ENCODE results near the gene PRICKLE3.
A peak's percentile ranks its signal among the peaks of the same experiment; 100 is the strongest.
"Not testable (repeated sequence)": the region's sequence is repeated elsewhere in the genome, so short reads cannot be mapped to it uniquely, and the experiment has no call there.

The PRICKLE3 gene

GRCh38 chrX:49155900-49156837 is 30.0 kb downstream of the PRICKLE3 start:
- DNase-seq = peak; percentile 91

GRCh38 chrX:49155243-49155899 is 30.8 kb downstream of the PRICKLE3 start:
- DNase-seq = no peak

- no peak for DNase-seq
Measured at GRCh38 chrX:49153467-49153866, 32.7 kb downstream of the PRICKLE3 start.

GRCh38 chrX:49149291-49149690 is 36.9 kb downstream of the PRICKLE3 start:
- DNase-seq = not testable (repeated sequence)

DNA sequence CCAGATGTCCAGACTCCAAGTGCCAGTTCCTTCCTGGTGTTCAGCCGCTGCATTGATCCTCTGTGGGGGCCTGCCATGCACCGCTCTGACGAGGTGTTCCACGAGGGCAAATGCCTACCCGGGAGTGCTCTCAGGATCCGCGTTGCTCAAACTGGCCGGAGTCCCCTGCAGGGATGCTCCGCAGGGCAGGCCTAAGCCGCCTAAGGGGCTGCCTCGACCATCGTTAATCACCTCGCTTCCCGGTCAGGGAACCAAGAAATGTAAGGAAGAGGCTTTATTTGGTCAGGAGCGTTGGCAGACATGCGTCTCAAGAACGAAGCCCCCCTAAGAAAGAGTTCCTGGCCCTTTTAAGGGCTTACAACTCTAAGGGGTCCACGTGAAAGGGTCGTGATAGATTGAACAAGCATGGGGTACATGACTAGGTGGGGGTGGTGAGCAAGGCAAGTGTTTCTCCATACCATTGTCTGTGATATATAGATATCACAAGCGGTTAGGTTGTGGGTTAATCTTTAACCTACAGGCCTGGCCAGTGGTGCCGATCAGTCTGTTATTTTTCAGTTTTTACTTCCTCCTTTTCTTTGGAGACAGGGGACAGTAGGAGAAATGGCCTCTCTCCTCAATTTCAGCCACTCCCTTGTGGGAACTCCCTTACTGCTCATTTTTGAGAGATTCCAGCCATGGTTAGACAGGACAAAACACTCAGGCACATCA is 37.6 kb downstream of the PRICKLE3 start:
- not testable (repeated sequence) for DNase-seq

- DNase-seq = no peak
Measured at GRCh38 chrX:49147936-49148335, 38.2 kb downstream of the PRICKLE3 start.

- DNase-seq = no peak
Measured at GRCh38 chrX:49147282-49147681, 38.9 kb downstream of the PRICKLE3 start.

- DNase-seq = not testable (repeated sequence)
Measured at GRCh38 chrX:49143154-49143553, 43.0 kb downstream of the PRICKLE3 start.

DNA sequence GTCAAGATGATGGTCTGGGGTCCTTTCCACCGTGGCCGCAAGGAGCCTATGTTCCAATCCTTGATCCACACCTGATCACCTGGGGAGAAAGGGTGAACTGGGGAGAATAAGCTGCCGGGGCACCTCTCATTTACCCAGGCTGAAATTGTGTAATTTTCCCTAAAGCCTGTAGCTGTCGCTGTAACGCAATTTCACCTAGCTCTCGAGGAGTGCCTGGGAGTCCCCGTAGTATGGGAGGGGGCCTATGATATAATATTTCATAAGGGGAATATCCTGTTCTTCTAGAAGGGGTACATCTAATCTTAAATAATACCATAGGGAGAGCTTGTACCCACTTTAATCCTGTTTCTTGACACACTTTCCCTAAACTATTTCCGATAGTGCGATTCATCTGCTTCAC is 43.9 kb downstream of the PRICKLE3 start:
- not testable (repeated sequence) for DNase-seq

- DNase-seq = no peak
Measured at GRCh38 chrX:49139713-49140112, 46.5 kb downstream of the PRICKLE3 start.

DNA sequence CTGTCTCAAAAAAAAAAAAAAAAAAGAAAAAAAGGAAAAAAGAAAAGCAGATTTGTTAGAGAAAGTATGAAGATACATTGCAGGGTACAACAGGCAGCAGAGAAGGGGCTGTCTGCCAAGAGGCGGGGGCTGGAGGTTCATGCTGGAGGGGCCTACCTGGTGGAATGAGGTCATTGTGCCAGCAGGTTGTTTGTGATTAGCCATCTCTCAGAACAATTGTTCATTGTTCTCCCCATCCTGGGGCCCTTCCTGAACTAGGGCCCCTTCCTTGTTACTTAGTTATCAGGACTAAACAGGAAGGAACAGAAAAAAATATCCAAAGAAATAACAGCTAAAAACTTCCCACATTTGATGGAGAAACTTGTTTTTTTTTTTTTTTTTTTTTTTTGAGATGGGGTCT is 48.7 kb downstream of the PRICKLE3 start:
- no peak for DNase-seq

GRCh38 chrX:49133759-49134158 is 52.4 kb downstream of the PRICKLE3 start:
- DNase-seq = no peak

DNA sequence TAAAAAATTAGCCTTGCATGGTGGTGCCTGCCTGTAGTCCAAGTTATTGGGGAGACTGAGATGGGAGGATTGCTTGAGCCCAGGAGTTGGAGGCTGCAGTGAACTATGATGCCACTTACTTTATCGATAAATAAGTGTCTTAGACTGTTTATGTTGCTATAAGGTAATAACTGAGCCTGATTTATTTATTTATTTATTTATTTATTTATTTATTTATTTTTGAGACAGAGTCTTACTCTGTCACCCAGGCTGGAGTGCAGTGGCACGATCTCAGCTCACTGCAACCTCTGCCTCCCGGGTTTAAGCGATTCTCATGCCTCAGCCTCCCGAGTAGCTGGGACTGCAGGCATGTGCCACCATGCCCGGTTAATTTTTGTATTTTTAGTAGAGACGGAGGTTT is 53.9 kb downstream of the PRICKLE3 start:
- not testable (repeated sequence) for DNase-seq

DNA sequence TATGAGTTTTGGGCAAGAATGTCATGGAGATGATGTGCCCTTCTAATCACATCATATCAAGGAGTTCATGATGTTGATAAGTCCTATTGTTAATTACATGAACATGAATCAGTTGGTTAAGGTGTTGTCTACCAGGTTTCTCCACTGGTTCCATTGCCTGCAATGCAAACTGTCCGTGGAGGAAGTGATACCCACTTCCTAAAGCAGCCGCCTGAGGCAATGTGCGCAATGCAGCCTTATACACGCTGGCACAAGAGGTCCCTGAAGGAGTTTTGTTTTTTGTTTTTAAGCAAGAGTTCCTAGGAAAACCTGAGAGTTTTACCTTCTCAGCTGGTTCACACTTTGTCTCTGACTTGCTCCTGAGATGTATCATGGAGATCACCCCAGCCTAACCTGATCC is 56.7 kb downstream of the PRICKLE3 start:
- no peak for DNase-seq

GRCh38 chrX:49127742-49128258 is 58.4 kb downstream of the PRICKLE3 start:
- DNase-seq = not testable (repeated sequence)

Data from islet precursor cell (in vitro differentiated cells).